OCI-LY3 (cell line): ENCODE data around the gene SOX1.

Experiments used
- H2AFZ ChIP-seq: fragments of 200-600, 300-600 bp; shearing (Covaris generic); 2 replicates; pipeline ENCODE4 v1.6.0; 2014; ENCODE audit warnings: antibody characterized with exemption, low read depth, low read length
- H3K27ac ChIP-seq: fragments of 200-600, 300-600 bp; sonication (generic); 2 replicates; pipeline ENCODE4 v1.5.1; 2014; ENCODE audit warnings: mild to moderate bottlenecking, low read length, moderate library complexity, mixed read lengths
- H3K27me3 ChIP-seq: fragments of 200-600, 300-600 bp; sonication (generic); 2 replicates; pipeline ENCODE4 v1.6.1; 2014; ENCODE audit warnings: low read depth, low read length, mixed read lengths
- H3K36me3 ChIP-seq: fragments of 200-600, 300-600 bp; sonication (generic); replicated peaks from 2 replicates; pipeline ENCODE3; 2014; ENCODE audit warnings: low read depth, low read length, mixed read lengths
- H3K4me1 ChIP-seq: fragments of 300-600, 200-600 bp; sonication (generic); 2 replicates; pipeline ENCODE4 v1.6.1; 2014; ENCODE audit warnings: low read length, mixed read lengths
- H3K4me2 ChIP-seq: fragments of 200-600, 300-600 bp; sonication (generic); 2 replicates; pipeline ENCODE4 v1.6.1; 2014; ENCODE audit warnings: low read length, mixed read lengths
- H3K4me3 ChIP-seq: fragments of 300-600, 200-600 bp; sonication (generic); 2 replicates; pipeline ENCODE4 v1.5.1; 2014; ENCODE audit warnings: antibody characterized with exemption, mild to moderate bottlenecking, low read length, moderate library complexity
- H3K79me2 ChIP-seq: fragments of 300-600, 200-600 bp; shearing (Covaris generic); 2 replicates; pipeline ENCODE4 v1.6.1; 2014; ENCODE audit warnings: mild to moderate bottlenecking, low read length, mixed read lengths
- H3K9ac ChIP-seq: fragments of 300-600, 200-600 bp; shearing (Covaris generic); 2 replicates; pipeline ENCODE4 v1.6.0; 2014; ENCODE audit warnings: mild to moderate bottlenecking, low read length, moderate library complexity
- H3K9me3 ChIP-seq: fragments of 200-600, 300-600 bp; shearing (Covaris generic); 2 replicates; pipeline ENCODE4 v1.6.1; 2014; ENCODE audit warnings: low read length, mixed read lengths; ENCODE audit not compliant: insufficient read depth
- H4K20me1 ChIP-seq: fragments of 200-600, 300-600 bp; sonication (generic); 2 replicates; pipeline ENCODE4 v1.6.1; 2016; ENCODE audit warnings: low read length, mixed read lengths; ENCODE audit not compliant: insufficient read depth
- EZH2phosphoT487 ChIP-seq: fragments of 200-600 bp; shearing (Covaris generic); IDR thresholded peaks from 2 replicates; pipeline ENCODE4 v1.6.1; 2018; ENCODE audit warnings: antibody characterized with exemption, mixed run types, low read depth
- TF ChIP-seq, protein P1 (sequence below): fragments of 200-600, 300-600 bp; sonication (generic); IDR thresholded peaks from 2 replicates; pipeline ENCODE4 v1.5.1; 2014; ENCODE audit warnings: antibody characterized with exemption, low read length, low read depth

Gene SOX1

GRCh38 chr13:112107289-112107688, 40.3 kb downstream of the SOX1 start:
- Histone ChIP-seq H3K27ac (no peak overlapping the region), H3K9ac (no peak overlapping the region), H3K9me3 (no peaks in the 10 kb centered on the region), H3K4me2 (no peak overlapping the region), H3K79me2 (no peaks in the 10 kb centered on the region), H3K27me3 (no peaks in the 10 kb centered on the region), H2AFZ (no peak overlapping the region), H3K4me3 (no peak overlapping the region), H3K36me3 (no peaks in the 10 kb centered on the region), H4K20me1 (no peaks in the 10 kb centered on the region), H3K4me1 (no peaks in the 10 kb centered on the region)
- TF ChIP-seq, protein P1, sequence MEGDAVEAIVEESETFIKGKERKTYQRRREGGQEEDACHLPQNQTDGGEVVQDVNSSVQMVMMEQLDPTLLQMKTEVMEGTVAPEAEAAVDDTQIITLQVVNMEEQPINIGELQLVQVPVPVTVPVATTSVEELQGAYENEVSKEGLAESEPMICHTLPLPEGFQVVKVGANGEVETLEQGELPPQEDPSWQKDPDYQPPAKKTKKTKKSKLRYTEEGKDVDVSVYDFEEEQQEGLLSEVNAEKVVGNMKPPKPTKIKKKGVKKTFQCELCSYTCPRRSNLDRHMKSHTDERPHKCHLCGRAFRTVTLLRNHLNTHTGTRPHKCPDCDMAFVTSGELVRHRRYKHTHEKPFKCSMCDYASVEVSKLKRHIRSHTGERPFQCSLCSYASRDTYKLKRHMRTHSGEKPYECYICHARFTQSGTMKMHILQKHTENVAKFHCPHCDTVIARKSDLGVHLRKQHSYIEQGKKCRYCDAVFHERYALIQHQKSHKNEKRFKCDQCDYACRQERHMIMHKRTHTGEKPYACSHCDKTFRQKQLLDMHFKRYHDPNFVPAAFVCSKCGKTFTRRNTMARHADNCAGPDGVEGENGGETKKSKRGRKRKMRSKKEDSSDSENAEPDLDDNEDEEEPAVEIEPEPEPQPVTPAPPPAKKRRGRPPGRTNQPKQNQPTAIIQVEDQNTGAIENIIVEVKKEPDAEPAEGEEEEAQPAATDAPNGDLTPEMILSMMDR: no peak
- TF ChIP-seq EZH2phosphoT487: no peak

DNA sequence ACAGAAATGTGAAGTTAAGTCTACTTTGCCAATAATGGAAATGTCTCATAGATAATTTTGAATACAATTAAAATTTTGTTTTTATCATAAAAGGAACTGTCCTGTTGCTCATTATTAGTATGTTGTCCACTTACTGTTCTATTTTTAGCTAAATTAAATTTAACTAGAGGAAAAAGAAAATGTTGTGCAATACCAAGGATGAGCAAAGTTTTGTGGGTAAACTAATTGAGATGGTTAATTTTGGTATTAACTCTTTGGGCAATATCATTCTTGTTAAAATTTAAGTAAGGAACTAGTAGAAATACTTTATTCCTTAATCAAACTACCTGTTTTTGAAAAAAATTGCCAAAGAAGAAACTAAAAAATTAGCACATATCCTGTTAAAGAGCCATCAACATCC, 43.5 kb downstream of the SOX1 start:
- H4K20me1 ChIP-seq: no peaks in the 10 kb centered on the region
- TF ChIP-seq, protein P1: no peak
- TF ChIP-seq EZH2phosphoT487: no peak
- no peak overlapping the region for H3K4me2 ChIP-seq
- H3K27ac ChIP-seq: no peak overlapping the region
- H3K9ac ChIP-seq: no peak overlapping the region
- H3K4me1 ChIP-seq: no peaks in the 10 kb centered on the region
- H3K9me3 ChIP-seq: no peaks in the 10 kb centered on the region
- H3K79me2 ChIP-seq: no peaks in the 10 kb centered on the region
- H3K4me3 ChIP-seq: no peak overlapping the region
- no peak overlapping the region for H2AFZ ChIP-seq
- H3K36me3 ChIP-seq: no peaks in the 10 kb centered on the region
- H3K27me3 ChIP-seq: no peaks in the 10 kb centered on the region

DNA sequence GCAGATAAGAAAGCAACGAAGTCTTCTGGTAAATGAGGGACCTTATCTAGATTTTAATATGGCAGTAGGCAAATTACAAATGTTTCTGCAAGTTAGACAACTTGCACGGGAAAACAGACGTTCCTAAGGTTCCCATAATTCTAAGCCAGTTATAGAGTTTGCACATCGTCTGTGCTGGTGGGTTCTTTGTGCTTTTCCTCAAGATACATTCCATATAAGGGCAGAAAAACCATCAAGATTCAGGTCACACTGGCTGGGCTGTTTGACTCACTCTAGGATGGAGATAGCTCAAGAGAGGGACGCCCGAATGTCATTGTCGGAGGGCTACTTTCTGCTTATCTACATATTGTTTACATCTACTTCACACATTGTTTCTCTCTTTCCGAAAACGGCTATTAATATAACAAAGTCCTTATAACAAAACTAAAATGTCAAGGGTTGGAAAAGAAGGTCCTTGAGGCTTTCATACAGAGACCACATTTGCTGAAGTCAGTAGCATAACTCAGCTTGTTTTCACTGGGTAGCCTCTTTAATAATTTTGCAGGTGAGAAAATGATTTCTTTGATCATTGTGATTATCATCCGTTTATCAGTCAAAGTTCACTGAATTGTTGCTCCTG, 44.4 kb downstream of the SOX1 start:
- Histone ChIP-seq H4K20me1 (no peaks in the 10 kb centered on the region), H3K9me3 (no peaks in the 10 kb centered on the region; the same call in 1 of the 2 replicates), H3K4me3 (no peak overlapping the region), H2AFZ (no peak overlapping the region), H3K36me3 (no peaks in the 10 kb centered on the region), H3K27ac (no peak overlapping the region), H3K27me3 (no peaks in the 10 kb centered on the region), H3K4me1 (no peaks in the 10 kb centered on the region), H3K4me2 (no peak overlapping the region), H3K79me2 (no peaks in the 10 kb centered on the region), H3K9ac (no peak overlapping the region)
- TF ChIP-seq EZH2phosphoT487: no peak
- TF ChIP-seq, protein P1: no peak

DNA sequence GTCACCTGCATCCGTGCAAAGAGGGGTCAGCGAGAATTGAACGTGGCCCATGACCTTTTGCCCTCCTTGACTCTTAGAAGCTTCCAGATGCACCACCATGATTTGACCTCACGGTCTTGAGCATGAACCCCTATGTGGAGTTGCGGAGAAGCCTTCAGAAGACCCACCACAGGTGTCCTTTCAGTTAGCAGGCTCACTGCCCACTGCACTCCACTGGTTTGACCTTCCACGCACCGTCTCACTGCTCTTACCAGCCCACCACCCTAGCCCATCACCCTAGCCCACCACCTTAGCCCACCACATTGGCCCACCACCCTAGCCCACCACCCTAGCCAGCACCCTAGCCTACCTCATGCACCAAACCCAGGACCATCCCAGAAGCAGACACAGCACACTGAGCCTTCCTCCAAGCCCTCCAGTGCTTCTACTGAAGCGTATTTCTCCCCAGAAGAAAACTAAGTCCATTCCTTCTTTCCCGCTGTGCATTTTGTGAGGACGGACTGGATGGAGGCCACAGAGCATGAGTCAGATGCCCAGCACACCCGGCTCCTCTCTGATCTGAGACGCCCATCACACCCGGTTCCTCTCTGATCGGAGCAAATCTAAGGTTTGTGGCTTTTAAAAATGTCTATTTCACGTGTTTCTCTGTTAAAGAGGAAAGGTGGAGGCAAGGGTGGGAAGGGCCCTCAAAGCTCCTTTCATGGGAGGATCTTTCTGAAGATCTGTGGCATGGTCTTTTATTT, 45.8 kb downstream of the SOX1 start:
- TF ChIP-seq EZH2phosphoT487: no peak

More for the DNA sequence above, 45.8 kb downstream of the SOX1 start:
- H3K79me2 ChIP-seq: no peaks in the 10 kb centered on the region
- no peak overlapping the region for H3K4me2 ChIP-seq
- no peaks in the 10 kb centered on the region for H3K27me3 ChIP-seq
- H4K20me1 ChIP-seq: no peaks in the 10 kb centered on the region
- H3K9me3 ChIP-seq: no peaks in the 10 kb centered on the region; the same call in 1 of the 2 replicates
- H3K27ac ChIP-seq: no peak overlapping the region
- H3K4me3 ChIP-seq: no peak overlapping the region
- H3K36me3 ChIP-seq: no peaks in the 10 kb centered on the region
- no peak overlapping the region for H2AFZ ChIP-seq
- H3K9ac ChIP-seq: no peak overlapping the region
- no peaks in the 10 kb centered on the region for H3K4me1 ChIP-seq
